ENCODE results near the gene DPH7.

DNA sequence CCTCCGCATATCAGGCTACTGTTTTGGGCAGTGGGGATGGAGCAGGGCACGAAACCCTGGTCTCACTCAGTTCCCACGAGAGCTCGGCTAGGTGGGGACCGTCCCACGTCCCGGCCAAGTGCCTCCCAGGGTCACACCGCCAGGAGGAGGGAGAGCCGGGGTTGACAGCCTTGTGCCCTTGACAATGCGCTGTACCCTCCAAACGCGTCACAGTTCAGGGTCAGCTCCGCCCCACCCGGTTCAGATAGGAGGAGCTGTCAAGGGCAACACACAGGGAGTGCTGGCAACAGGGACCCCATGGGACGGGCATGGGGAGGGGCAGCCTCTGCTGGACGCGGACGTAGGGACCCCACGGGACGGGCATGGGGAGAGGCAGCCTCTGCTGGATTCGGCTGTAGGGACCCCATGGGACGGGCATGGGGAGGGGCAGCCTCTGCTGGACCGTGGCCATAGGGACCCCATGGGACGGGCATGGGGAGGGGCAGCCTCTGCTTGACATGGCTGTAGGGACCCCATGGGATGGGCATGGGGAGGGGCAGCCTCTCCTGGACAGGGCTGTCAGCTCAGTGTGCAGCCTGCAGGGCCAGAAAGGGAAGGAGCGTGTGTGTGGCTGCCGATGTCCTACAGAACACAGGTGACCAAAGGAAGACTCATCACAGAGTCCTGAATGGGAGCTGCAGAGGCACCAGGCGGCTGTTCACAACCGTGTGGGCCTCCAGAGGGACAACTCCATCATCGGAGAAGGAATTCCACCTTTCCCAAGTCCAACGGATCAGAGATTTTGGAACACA is 57.9 kb downstream of the DPH7 start:
- TF ChIP-seq CTCF (IDR thresholded peaks at IDR 0.05): no peak
- no peak for TF ChIP-seq POLR2A (IDR thresholded peaks at IDR 0.05)
